K562 (cell line): ENCODE results near the gene EEF2K. TPM values are rescaled to one million over a fixed set of nuclear protein-coding genes. Genes with fewer than 3 reads are reported as not detected.

Experiments used
- ATAC-seq: fragments of 200-7000 bp; cut with Tn5 transposase; 3 replicates; pipeline ENCODE4 v1.9.1; 2020; ENCODE audit warnings: moderate library complexity
- BruUV-seq: library from RNA; stranded (reverse); fragments of 400-500 nt; replicated peaks from 2 replicates; lab custom pipeline; 2021; lab: Mats Ljungman, UMichigan
- CTCF ChIA-PET: fragments of 300-600 bp; formaldehyde crosslinking; extraction: SDS; loops from one replicate; lab custom pipeline; 2021; ENCODE audit warnings: low intra/inter-chr PET ratio; lab: Yijun Ruan, JAX
- POLR2A ChIA-PET: fragments of 300-600, 350-650 bp; sonication (Branson Sonifier 250); formaldehyde crosslinking; extraction: SDS; loops from one replicate; lab custom pipeline; 2021; ENCODE audit warnings: antibody characterized with exemption, inconsistent platforms; lab: Yijun Ruan, JAX
- DNase-seq, 4 experiments: peaks; one replicate each; pipeline versions ENCODE4 v3.0.0 to v3.0.0-alpha.2; 2011 to 2018; ENCODE audit warnings: low spot score in 3 of 4, mixed read lengths in 3 of 4; ENCODE audit errors: extremely low read depth in 1 of 4
- FAIRE-seq: peaks from 2 replicates; lab custom pipeline; 2011; peaks lifted over from hg19 to GRCh38; lab: Jason Lieb, UNC
- H2AFZ ChIP-seq: 2 replicates; pipeline ENCODE4 v1.6.0; 2011; ENCODE audit warnings: low read depth, low read length, control low read depth, inconsistent platforms
- H3K27ac ChIP-seq: fragments of 200-600 bp; 3 replicates; pipeline ENCODE4 v1.8.0; 2011; ENCODE audit warnings: low read depth, mild to moderate bottlenecking, control low read depth, inconsistent platforms, low read length, moderate library complexity, mixed read lengths; ENCODE audit errors: extremely low read depth
- H3K27me3 ChIP-seq, 2 experiments: fragments of 300-600 bp in 1 of 2; 2 replicates in 1 of 2; 3 replicates in 1 of 2; pipeline versions ENCODE4 v1.6.0 to v1.8.0; 2011; ENCODE audit warnings: inconsistent platforms in 2 of 2, low read length in 2 of 2, mild to moderate bottlenecking in 1 of 2, mixed read lengths in 1 of 2, moderate library complexity in 1 of 2; ENCODE audit not compliant: control insufficient read depth in 2 of 2, insufficient read depth in 2 of 2
- H3K36me3 ChIP-seq: fragments of 300-600 bp; 3 replicates; pipeline ENCODE4 v1.8.0; 2011; ENCODE audit warnings: mild to moderate bottlenecking, low read length, inconsistent platforms; ENCODE audit not compliant: control insufficient read depth, insufficient read depth
- H3K4me1 ChIP-seq, 2 experiments: fragments of 200-600 bp in 1 of 2; replicated peaks in 1 of 2; 2 replicates in 1 of 2; 3 replicates in 1 of 2; pipeline versions ENCODE4 v1.5.1 to v1.8.0; 2011; ENCODE audit warnings: inconsistent platforms in 2 of 2, low read length in 2 of 2, mild to moderate bottlenecking in 1 of 2, mixed read lengths in 1 of 2, moderate library complexity in 1 of 2; ENCODE audit not compliant: control insufficient read depth in 2 of 2, insufficient read depth in 2 of 2
- H3K4me2 ChIP-seq: 2 replicates; pipeline ENCODE4 v1.6.1; 2011; ENCODE audit warnings: low read length, control low read depth, inconsistent platforms, mixed read lengths; ENCODE audit not compliant: insufficient read depth
- H3K4me3 ChIP-seq: fragments of 200-600 bp; sonication (generic), shearing (Covaris generic); 2 replicates; pipeline ENCODE4 v1.5.1; 2016; ENCODE audit warnings: control low read depth, inconsistent platforms
- H3K79me2 ChIP-seq: fragments of 200-600 bp; 3 replicates; pipeline ENCODE4 v1.8.0; 2011; ENCODE audit warnings: low read length, inconsistent platforms; ENCODE audit not compliant: control insufficient read depth, insufficient read depth
- H3K9ac ChIP-seq, 2 experiments: 2 replicates each; pipeline versions ENCODE4 v1.6.0 to v1.6.1; 2011; ENCODE audit warnings: low read depth in 2 of 2, low read length in 2 of 2, control low read depth in 1 of 2, inconsistent platforms in 1 of 2, mild to moderate bottlenecking in 1 of 2, mixed read lengths in 1 of 2; ENCODE audit not compliant: insufficient read depth in 1 of 2
- H3K9me1 ChIP-seq: one replicate; pipeline ENCODE4 v1.6.0; 2011; ENCODE audit warnings: inconsistent platforms, mild to moderate bottlenecking, low read length, moderate library complexity; ENCODE audit not compliant: control insufficient read depth, insufficient read depth
- H3K9me3 ChIP-seq: replicated peaks from 2 replicates; pipeline ENCODE4 v1.5.1; 2011; ENCODE audit warnings: low read depth, low read length, inconsistent platforms; ENCODE audit not compliant: control insufficient read depth, insufficient read depth
- H4K20me1 ChIP-seq: replicated peaks from 2 replicates; pipeline ENCODE4 v1.6.1; 2011; ENCODE audit warnings: low read length, inconsistent platforms, mixed read lengths; ENCODE audit not compliant: control insufficient read depth, insufficient read depth
- ATF1 ChIP-seq, 2 experiments: fragments of 450-650 bp in 1 of 2; IDR thresholded peaks; 2 replicates each; pipeline ENCODE4 v1.6.1; 2016; ENCODE audit warnings: missing compliant biosample characterization in 1 of 2, missing genetic modification characterization in 1 of 2
- BRD4 ChIP-seq: fragments of 200-600 bp; sonication (generic); IDR thresholded peaks from 2 replicates; pipeline ENCODE4 v1.6.1; 2017; ENCODE audit warnings: inconsistent platforms
- CBX2 ChIP-seq: fragments of 200-600 bp; sonication (generic); IDR thresholded peaks from one replicate; pipeline ENCODE4 v1.6.1; 2012; ENCODE audit warnings: mild to moderate bottlenecking, low read length, inconsistent platforms; ENCODE audit not compliant: insufficient read depth, poor library complexity, severe bottlenecking
- E2F3 ChIP-seq: fragments of 250-450 bp; sonication (Bioruptor Pico); IDR thresholded peaks from 2 replicates; pipeline ENCODE4 v1.4.0; 2020; ENCODE audit warnings: mild to moderate bottlenecking
- HMG20A ChIP-seq: fragments of 450-650 bp; formaldehyde crosslinking; conservative IDR thresholded peaks from 2 replicates; pipeline ENCODE4 v1.4.0; 2020; ENCODE audit warnings: mild to moderate bottlenecking, mixed read lengths
- HMG20B ChIP-seq: fragments of 250-450 bp; sonication (Bioruptor Pico); IDR thresholded peaks from 2 replicates; pipeline ENCODE4 v1.5.0; 2021; ENCODE audit warnings: mild to moderate bottlenecking
- LARP7 ChIP-seq: fragments of 450-650 bp; IDR thresholded peaks from 2 replicates; pipeline ENCODE4 v1.6.1; 2016
- MXI1 ChIP-seq: IDR thresholded peaks from 2 replicates; pipeline ENCODE4 v1.6.1; 2011; ENCODE audit warnings: low read depth, mild to moderate bottlenecking, improper control_type of control experiment, low read length
- NCOA2 ChIP-seq, 2 experiments: fragments of 450-650 bp; IDR thresholded peaks; 2 replicates each; pipeline ENCODE4 v1.6.1; 2018; ENCODE audit warnings: mild to moderate bottlenecking in 2 of 2, moderate library complexity in 1 of 2; ENCODE audit not compliant: partially characterized antibody in 2 of 2
- PTBP1 ChIP-seq: fragments of 200-400 bp; formaldehyde crosslinking; IDR thresholded peaks from 2 replicates; pipeline ENCODE4 v1.6.1; 2017; ENCODE audit warnings: low read depth, low read length
- SNAPC5 ChIP-seq: fragments of 250-450 bp; sonication (Bioruptor Pico); IDR thresholded peaks from 2 replicates; pipeline ENCODE4 v1.8.0; 2021; ENCODE audit warnings: moderate library complexity, mild to moderate bottlenecking, inconsistent platforms
- SNRNP70 ChIP-seq: fragments of 200-400 bp; formaldehyde crosslinking; optimal IDR thresholded peaks from 2 replicates; pipeline ENCODE3; 2017; ENCODE audit warnings: low read depth, low read length
- ZNF239 ChIP-seq: fragments of 250-450 bp; sonication (Bioruptor Pico); IDR thresholded peaks from 2 replicates; pipeline ENCODE4 v1.4.0; 2020; ENCODE audit warnings: mild to moderate bottlenecking
- ZNF696 ChIP-seq: fragments of 250-450 bp; sonication (Bioruptor Pico); conservative IDR thresholded peaks from 2 replicates; pipeline ENCODE4 v1.4.0; 2020; ENCODE audit warnings: mild to moderate bottlenecking, moderate library complexity
- ZNF764 ChIP-seq: fragments of 250-450 bp; sonication (Bioruptor Pico); IDR thresholded peaks from 2 replicates; pipeline ENCODE4 v1.4.0; 2020; ENCODE audit warnings: low read depth, mild to moderate bottlenecking, moderate library complexity
- WGBS: fragments of 100-300 bp; shearing (Covaris generic); methylation state at CpG from one replicate; pipeline ENCODE4 v1.1.6; 2016; ENCODE audit warnings: low coverage, mixed read lengths; ENCODE audit not compliant: insufficient coverage; ENCODE audit errors: missing lambda C conversion rate; 5-methylcytosine and 5-hydroxymethylcytosine counted together
- in situ Hi-C: fragments of 300-500 bp; cut with MboI; formaldehyde crosslinking; loops from 4 replicates; pipeline ENCODE4 v1.15.0; 2018; ENCODE audit warnings: inconsistent platforms, mixed read lengths
- intact Hi-C: fragments of 100-400 bp; cut with micrococcal nuclease; formaldehyde crosslinking; loops from 2 replicates; pipeline ENCODE4 v1.14.2; 2022
- polyA plus RNA-seq, 8 experiments: library from polyadenylated mRNA; depleted of rRNA in 4 of 8; stranded (reverse) in 5 of 8; unstranded in 3 of 8; fragments of >200 nt; fragmentation: Nextera tagmentation in 2 of 8; fragmentation: Illumina TruSeq in 1 of 8; extraction: Ambion mirVana in 2 of 8; extraction: Trizol in 1 of 8; gene quantifications; 2 replicates each; pipeline versions ENCODE4 v1.2.1 to v1.2.3, GENCODE V29; 2011 to 2014; ENCODE audit warnings: inconsistent platforms in 1 of 8, missing spikeins in 1 of 8
- total RNA-seq, 7 experiments: library from RNA; depleted of rRNA in 6 of 7; stranded (reverse); fragments of >200 nt in 6 of 7; fragmentation: Illumina TruSeq in 2 of 7; extraction: Trizol in 2 of 7; gene quantifications; 2 replicates each; pipeline versions ENCODE4 v1.2.1 to v1.2.3, GENCODE V29; 2011 to 2021; ENCODE audit warnings: low replicate concordance in 1 of 7

Gene EEF2K
- total and polyA plus RNA-seq, 9 of the 15 experiments (the other 6 are each of a cell fraction or from before 2014, with no cell fraction given), result 3.0 to 35.2 (median 12.2) TPM

- CTCF ChIA-PET, result no interaction called here
These were observed 41.6 kb upstream of the EEF2K start for GRCh38 chr16:22164482-22164881.

More at GRCh38 chr16:22164482-22164881, 41.6 kb upstream of the EEF2K start:
- no peak for DNase-seq
- no TSS peak for BruUV-seq
- POLR2A ChIA-PET, result no interaction called here
- H3K27ac ChIP-seq, result no peak overlapping the region
- in situ Hi-C loops (no loop called here), intact Hi-C loops (no loop called here)
- no peaks in the 10 kb centered on the region for H4K20me1 ChIP-seq
- no peaks in the 10 kb centered on the region for H3K79me2 ChIP-seq
- H3K4me2 ChIP-seq, result no peak overlapping the region
- no peak for FAIRE-seq
- H3K36me3 ChIP-seq, result no peaks in the 10 kb centered on the region
- TF ChIP-seq LARP7, result no peak
- no peak for TF ChIP-seq SNRNP70
- no peak for TF ChIP-seq BRD4
- TF ChIP-seq HMG20B, result no peak
- TF ChIP-seq E2F3 (CRISPR knock-in tag), result no peak
- TF ChIP-seq CBX2, result no peak
- no peak for TF ChIP-seq SNAPC5 (CRISPR knock-in tag)
- TF ChIP-seq ATF1 (CRISPR knock-in tag; IDR thresholded peaks at IDR 0.05), result no peak
- no peak for TF ChIP-seq ATF1 (tag; IDR thresholded peaks at IDR 0.05)
- TF ChIP-seq PTBP1, result no peak
- TF ChIP-seq ZNF764, result no peak
- TF ChIP-seq MXI1, result no peak
- TF ChIP-seq HMG20A (CRISPR knock-in tag), result no peak
- no peak for TF ChIP-seq ZNF696 (CRISPR knock-in tag)
- TF ChIP-seq ZNF239 (CRISPR knock-in tag), result no peak
- TF ChIP-seq NCOA2 (IDR thresholded peaks at IDR 0.05; ENCODE audit: partially characterized antibody in 2 of 2), result no peak
- H3K9me1 ChIP-seq, result no peaks in the 10 kb centered on the region
- no peak overlapping the region for H2AFZ ChIP-seq
- H3K4me1 ChIP-seq, result peaks cover 0 to 8% of the 10 kb centered on the region in 2 experiments; a peak in 2 of 5 replicates
- no peak overlapping the region for H3K9ac ChIP-seq
- H3K4me3 ChIP-seq, result no peak overlapping the region
- 1% methylated on average over 5 of the region's 5 CpGs for WGBS
- no peak for ATAC-seq
- H3K9me3 ChIP-seq, result no peaks in the 10 kb centered on the region
- peaks cover 16 to 58% of the 10 kb centered on the region in 2 experiments; a peak in 4 of 5 replicates for H3K27me3 ChIP-seq
